Mesendoderm (in vitro differentiated cells): Measurements from ENCODE around the gene SPARCL1.
"Not testable (repeated sequence)": the region's sequence is repeated elsewhere in the genome, so short reads cannot be mapped to it uniquely, and the experiment has no call there.

Experiments
- DNase-seq: peaks from one replicate; pipeline ENCODE4 v3.0.0; 2013
- H2AK5ac ChIP-seq: 2 replicates; pipeline ENCODE4 v1.6.1; 2013; ENCODE audit warnings: low read length, inconsistent platforms
- H2BK120ac ChIP-seq: 2 replicates; pipeline ENCODE4 v1.6.1; 2013; ENCODE audit warnings: low read depth, mild to moderate bottlenecking, low read length, moderate library complexity, mixed read lengths
- H2BK15ac ChIP-seq: replicated peaks from 2 replicates; pipeline ENCODE4 v1.6.1; 2013; ENCODE audit warnings: low read depth, mild to moderate bottlenecking, moderate library complexity
- H2BK5ac ChIP-seq: 2 replicates; pipeline ENCODE4 v1.6.1; 2013; ENCODE audit warnings: low read length, inconsistent platforms
- H3K18ac ChIP-seq: 2 replicates; pipeline ENCODE4 v1.6.1; 2013; ENCODE audit warnings: mild to moderate bottlenecking, low read length, mixed read lengths
- H3K23ac ChIP-seq: one replicate; pipeline ENCODE4 v1.6.1; 2013; ENCODE audit warnings: low read length
- H3K27ac ChIP-seq: 2 replicates; pipeline ENCODE4 v1.5.1; 2013; ENCODE audit warnings: low read depth, mild to moderate bottlenecking, inconsistent platforms, low read length, moderate library complexity
- H3K27me3 ChIP-seq: 2 replicates; pipeline ENCODE4 v1.6.1; 2013; ENCODE audit warnings: low read length, control low read depth, mild to moderate bottlenecking, inconsistent platforms; ENCODE audit not compliant: insufficient read depth, poor library complexity
- H3K36me3 ChIP-seq: 2 replicates; pipeline ENCODE4 v1.6.1; 2013; ENCODE audit warnings: low read length, inconsistent platforms; ENCODE audit not compliant: control insufficient read depth, insufficient read depth
- H3K4ac ChIP-seq: one replicate; pipeline ENCODE4 v1.6.1; 2013; ENCODE audit warnings: low read depth, mild to moderate bottlenecking, low read length, moderate library complexity
- H3K4me1 ChIP-seq: 2 replicates; pipeline ENCODE4 v1.6.1; 2013; ENCODE audit warnings: low read depth, low read length, inconsistent platforms; ENCODE audit not compliant: control insufficient read depth
- H3K4me2 ChIP-seq: 2 replicates; pipeline ENCODE4 v1.6.1; 2013; ENCODE audit warnings: low read length
- H3K4me3 ChIP-seq: 2 replicates; pipeline ENCODE4 v1.5.1; 2013; ENCODE audit warnings: mild to moderate bottlenecking, low read length
- H3K56ac ChIP-seq: one replicate; pipeline ENCODE4 v1.6.1; 2013; ENCODE audit warnings: low read length
- H3K79me1 ChIP-seq: 2 replicates; pipeline ENCODE4 v1.6.1; 2013; ENCODE audit warnings: low read length, inconsistent platforms
- H3K79me2 ChIP-seq: 2 replicates; pipeline ENCODE4 v1.6.1; 2013; ENCODE audit warnings: mild to moderate bottlenecking, low read length; ENCODE audit not compliant: control insufficient read depth, insufficient read depth
- H3K9ac ChIP-seq: 2 replicates; pipeline ENCODE4 v1.6.1; 2013; ENCODE audit warnings: low read length, inconsistent platforms
- H4K5ac ChIP-seq: one replicate; pipeline ENCODE4 v1.6.1; 2013; ENCODE audit warnings: low read length
- H4K8ac ChIP-seq: one replicate; pipeline ENCODE4 v1.6.1; 2013; ENCODE audit warnings: low read depth, mild to moderate bottlenecking, control low read depth, low read length, moderate library complexity
- WGBS: extraction: QIAGEN DNeasy Blood & Tissue Kit; methylation state at CpG from one replicate; pipeline ENCODE4 v1.1.7; 2013; ENCODE audit warnings: low lambda C conversion rate, missing lambda C conversion rate; ENCODE audit not compliant: insufficient coverage; ENCODE audit errors: extremely low coverage; 5-methylcytosine and 5-hydroxymethylcytosine counted together

The SPARCL1 gene

DNA sequence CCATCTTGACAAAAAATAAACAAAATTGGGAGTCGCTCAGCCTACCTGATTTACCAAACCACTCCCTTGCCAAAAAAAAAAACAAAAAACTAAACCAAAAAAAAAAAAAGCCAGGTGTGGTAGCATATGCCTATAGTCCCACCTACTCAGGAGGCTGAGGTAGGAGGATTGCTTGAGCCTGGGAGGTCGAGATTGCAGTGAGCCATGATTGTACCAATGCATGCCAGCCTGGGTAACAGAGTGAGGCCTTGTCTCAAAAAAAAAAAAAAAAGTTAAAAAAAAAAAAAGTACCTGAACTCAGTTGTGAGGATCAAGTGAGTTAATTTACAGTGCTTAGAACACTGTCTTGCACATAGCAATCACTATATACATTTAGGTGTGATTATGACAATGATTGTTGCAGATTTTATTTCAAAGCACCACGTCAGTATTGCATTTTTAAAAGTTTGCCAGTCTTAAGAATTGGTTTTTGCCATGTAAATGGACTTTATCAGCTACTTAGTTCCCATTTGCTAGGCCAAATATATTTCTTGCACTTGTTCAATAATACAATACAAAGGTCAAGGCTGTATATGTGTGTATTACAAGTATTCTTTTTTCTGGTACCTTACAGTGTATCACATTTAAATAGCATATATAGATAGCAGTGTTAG is 102.2 kb downstream of the SPARCL1 start:
- no peak overlapping the region for H4K8ac ChIP-seq
- no peak overlapping the region for H2BK5ac ChIP-seq
- H3K27me3 ChIP-seq: no peaks in the 10 kb centered on the region
- no peak overlapping the region for H3K4ac ChIP-seq
- peaks cover 12% of the 10 kb centered on the region for H3K79me1 ChIP-seq
- H3K4me1 ChIP-seq: peaks cover 4% of the 10 kb centered on the region
- no peak for DNase-seq
- H3K27ac ChIP-seq: no peak overlapping the region
- H2AK5ac ChIP-seq: no peak overlapping the region
- no peak overlapping the region for H3K23ac ChIP-seq
- no peak overlapping the region for H3K56ac ChIP-seq
- H2BK15ac ChIP-seq: no peak overlapping the region
- WGBS: no CpG with 5 or more reads among the region's 3 CpGs
- H3K4me2 ChIP-seq: no peak overlapping the region
- H3K9ac ChIP-seq: no peak overlapping the region
- no peaks in the 10 kb centered on the region for H3K36me3 ChIP-seq
- H3K18ac ChIP-seq: no peak overlapping the region
- no peak overlapping the region for H3K4me3 ChIP-seq
- peaks cover 35% of the 10 kb centered on the region for H3K79me2 ChIP-seq
- no peak overlapping the region for H4K5ac ChIP-seq
- H2BK120ac ChIP-seq: no peak overlapping the region

DNA sequence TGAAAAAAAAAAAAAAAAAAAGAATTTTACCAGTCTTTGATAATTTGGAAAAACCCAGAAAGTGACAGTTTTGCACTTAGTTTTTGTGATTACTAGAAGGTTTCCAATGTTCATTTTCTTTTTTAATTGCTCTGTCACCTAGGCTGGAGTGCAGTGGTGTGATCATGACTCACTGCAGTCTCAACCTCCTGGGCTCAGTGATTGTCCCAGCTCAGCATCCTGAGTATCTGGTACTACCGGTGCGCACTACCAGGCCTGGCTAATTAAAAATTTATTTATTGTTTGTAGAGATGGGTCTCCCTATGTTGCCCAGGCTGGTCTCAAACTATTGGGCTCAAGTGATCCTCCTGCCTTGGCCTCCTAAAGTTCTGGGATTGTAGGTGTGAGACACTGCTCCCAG is 103.5 kb downstream of the SPARCL1 start:
- H3K18ac ChIP-seq: no peak overlapping the region
- no CpG with 5 or more reads among the region's 2 CpGs for WGBS
- H2BK120ac ChIP-seq: no peak overlapping the region
- no peak overlapping the region for H2AK5ac ChIP-seq
- H3K4ac ChIP-seq: no peak overlapping the region
- no peak overlapping the region for H2BK15ac ChIP-seq
- peaks cover 30% of the 10 kb centered on the region for H3K79me2 ChIP-seq
- H3K27me3 ChIP-seq: no peaks in the 10 kb centered on the region
- peaks cover 12% of the 10 kb centered on the region for H3K79me1 ChIP-seq
- H3K9ac ChIP-seq: no peak overlapping the region
- H3K23ac ChIP-seq: no peak overlapping the region
- DNase-seq: no peak
- peaks cover 4% of the 10 kb centered on the region for H3K4me1 ChIP-seq
- H3K4me3 ChIP-seq: no peak overlapping the region
- H3K27ac ChIP-seq: no peak overlapping the region
- no peak overlapping the region for H3K56ac ChIP-seq
- H3K36me3 ChIP-seq: no peaks in the 10 kb centered on the region
- H4K5ac ChIP-seq: no peak overlapping the region
- H2BK5ac ChIP-seq: no peak overlapping the region
- H4K8ac ChIP-seq: no peak overlapping the region
- H3K4me2 ChIP-seq: no peak overlapping the region

DNA sequence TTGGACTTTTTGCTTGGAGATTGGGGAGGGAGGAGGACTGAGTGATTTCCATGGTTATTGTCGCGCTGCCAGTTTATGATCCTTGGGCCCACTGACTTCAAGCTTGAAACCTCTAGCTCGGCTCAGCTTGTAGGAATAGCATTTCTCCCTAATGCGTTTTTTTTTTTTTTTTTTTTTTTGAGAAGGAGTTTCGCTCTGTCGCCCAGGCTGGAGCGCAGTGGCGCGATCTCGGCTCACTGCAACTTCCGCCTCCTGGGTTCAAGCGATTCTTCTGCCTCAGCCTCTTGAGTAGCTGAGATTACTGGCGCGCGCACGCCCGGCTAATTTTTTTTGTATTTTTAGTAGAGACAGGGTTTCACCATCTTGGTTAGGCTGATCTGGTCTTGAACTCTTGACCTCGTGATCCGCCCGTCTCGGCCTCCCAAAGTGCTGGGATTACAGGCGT is 105.1 kb downstream of the SPARCL1 start:
- H3K23ac ChIP-seq, H3K4me3 ChIP-seq, H3K27ac ChIP-seq: not testable (repeated sequence)

More for the DNA sequence above, 105.1 kb downstream of the SPARCL1 start:
- not testable (repeated sequence) for H3K56ac ChIP-seq, DNase-seq, H3K18ac ChIP-seq, H2BK15ac ChIP-seq, H3K79me1 ChIP-seq, H3K4me2 ChIP-seq, H3K27me3 ChIP-seq, H2BK120ac ChIP-seq, H3K36me3 ChIP-seq, H2AK5ac ChIP-seq, H2BK5ac ChIP-seq, H4K8ac ChIP-seq, H4K5ac ChIP-seq, H3K4me1 ChIP-seq, H3K4ac ChIP-seq
- Histone ChIP-seq H3K79me2 (peaks cover 25% of the 10 kb centered on the region), H3K9ac (peak overlapping the region; percentile 16)
- no CpG with 5 or more reads among the region's 22 CpGs for WGBS
